CD14-positive monocyte (primary cell): ENCODE data around the gene ZNF740. TPM values are rescaled to one million over a fixed set of nuclear protein-coding genes. Genes with fewer than 3 reads are reported as not detected.

ENCODE experiments used
- DNase-seq, 3 donors: peaks; one replicate each; pipeline ENCODE4 v3.0.0-alpha.2; 2011 to 2022
- H2AFZ ChIP-seq: 2 replicates; pipeline ENCODE4 v1.6.0; 2012; ENCODE audit warnings: mild to moderate bottlenecking, low read depth, low read length, inconsistent platforms; ENCODE audit not compliant: insufficient read depth, poor library complexity, severe bottlenecking
- H3K27ac ChIP-seq, 2 donors: 1 replicate in 1 of 2; 2 replicates in 1 of 2; pipeline ENCODE4 v1.5.1; 2012 to 2013; ENCODE audit warnings: low read length in 2 of 2, control low read depth in 1 of 2, inconsistent platforms in 1 of 2, low read depth in 1 of 2, mild to moderate bottlenecking in 1 of 2
- H3K27me3 ChIP-seq, 2 donors: one replicate each; pipeline versions ENCODE4 v1.6.0 to v1.6.1; 2011 to 2013; ENCODE audit warnings: low read length in 2 of 2; ENCODE audit not compliant: control insufficient read depth in 2 of 2, insufficient read depth in 2 of 2
- H3K36me3 ChIP-seq, 2 donors: replicated peaks in 1 of 2; 1 replicate in 1 of 2; 2 replicates in 1 of 2; pipeline versions ENCODE4 v1.5.1 to v1.6.1; 2012 to 2013; ENCODE audit warnings: low read length in 2 of 2, control low read depth in 1 of 2, inconsistent platforms in 1 of 2, mild to moderate bottlenecking in 1 of 2; ENCODE audit not compliant: insufficient read depth in 2 of 2, control insufficient read depth in 1 of 2
- H3K4me1 ChIP-seq, 2 donors: 1 replicate in 1 of 2; 2 replicates in 1 of 2; pipeline versions ENCODE4 v1.5.1 to v1.6.1; 2012 to 2013; ENCODE audit warnings: low read length in 2 of 2, control low read depth in 1 of 2, inconsistent platforms in 1 of 2, mild to moderate bottlenecking in 1 of 2, moderate library complexity in 1 of 2; ENCODE audit not compliant: insufficient read depth in 2 of 2, control insufficient read depth in 1 of 2
- H3K4me2 ChIP-seq: replicated peaks from 2 replicates; pipeline ENCODE3; 2012; ENCODE audit warnings: low read length, moderate library complexity, mild to moderate bottlenecking; ENCODE audit not compliant: poor library complexity, severe bottlenecking; ENCODE audit errors: extremely low read depth
- H3K4me3 ChIP-seq, 3 experiments: fragments of 200-600 bp in 1 of 3; sonication (generic) in 1 of 3; replicated peaks in 1 of 3; 1 replicate in 2 of 3; 2 replicates in 1 of 3; pipeline ENCODE4 v1.5.1; 2011 to 2013; ENCODE audit warnings: low read length in 3 of 3, mild to moderate bottlenecking in 3 of 3, control low read depth in 2 of 3, low read depth in 2 of 3, inconsistent platforms in 1 of 3, moderate library complexity in 1 of 3
- H3K79me2 ChIP-seq: 2 replicates; pipeline ENCODE4 v1.6.0; 2012; ENCODE audit warnings: mild to moderate bottlenecking, control low read depth, inconsistent platforms, low read length, moderate library complexity; ENCODE audit not compliant: insufficient read depth
- H3K9ac ChIP-seq: 2 replicates; pipeline ENCODE4 v1.6.0; 2017; ENCODE audit warnings: low read length, mild to moderate bottlenecking; ENCODE audit not compliant: insufficient read depth, poor library complexity, severe bottlenecking
- H3K9me3 ChIP-seq, 2 donors: replicated peaks in 1 of 2; 1 replicate in 1 of 2; 2 replicates in 1 of 2; pipeline versions ENCODE4 v1.5.1 to v1.6.1; 2012 to 2013; ENCODE audit warnings: low read length in 2 of 2, control low read depth in 1 of 2; ENCODE audit not compliant: control insufficient read depth in 1 of 2, insufficient read depth in 1 of 2
- H4K20me1 ChIP-seq: 2 replicates; pipeline ENCODE4 v1.6.0; 2012; ENCODE audit warnings: mild to moderate bottlenecking, low read length, control low read depth, moderate library complexity; ENCODE audit not compliant: insufficient read depth
- H3K27ac Mint-ChIP-seq, 7 donors: one replicate each; pipeline ENCODE4 v1.8.0; 2020; ENCODE audit warnings: mild to moderate bottlenecking in 7 of 7, mixed read lengths in 7 of 7, moderate library complexity in 6 of 7, inconsistent platforms in 2 of 7
- H3K27me3 Mint-ChIP-seq, 3 donors: one replicate each; pipeline ENCODE4 v1.8.0; 2021 to 2022; ENCODE audit warnings: low read depth in 3 of 3, mild to moderate bottlenecking in 3 of 3, mixed read lengths in 3 of 3, moderate library complexity in 3 of 3, inconsistent platforms in 1 of 3
- H3K36me3 Mint-ChIP-seq, 2 donors: one replicate each; pipeline ENCODE4 v1.8.0; 2020; ENCODE audit warnings: mixed read lengths in 2 of 2, inconsistent platforms in 1 of 2, mild to moderate bottlenecking in 1 of 2
- H3K4me1 Mint-ChIP-seq: one replicate; pipeline ENCODE4 v1.8.0; 2020; ENCODE audit warnings: mild to moderate bottlenecking, mixed read lengths
- H3K4me3 Mint-ChIP-seq, 2 donors: one replicate each; pipeline ENCODE4 v1.8.0; 2020; ENCODE audit warnings: mild to moderate bottlenecking in 2 of 2, mixed read lengths in 2 of 2, moderate library complexity in 1 of 2
- H3K9me3 Mint-ChIP-seq, 7 donors: one replicate each; pipeline ENCODE4 v1.8.0; 2020 to 2022; ENCODE audit warnings: mixed read lengths in 7 of 7, mild to moderate bottlenecking in 6 of 7, moderate library complexity in 6 of 7, inconsistent platforms in 2 of 7
- CTCF ChIP-seq: fragments of 200-600 bp; IDR thresholded peaks from one replicate; pipeline ENCODE4 v1.8.0; 2022; ENCODE audit warnings: antibody characterized with exemption, mild to moderate bottlenecking
- WGBS: methylation state at CpG from one replicate; pipeline ENCODE4 v1.1.5; 2013; ENCODE audit warnings: missing lambda C conversion rate; ENCODE audit not compliant: insufficient coverage; 5-methylcytosine and 5-hydroxymethylcytosine counted together
- intact Hi-C, 2 donors: fragments of 100-400 bp; cut with micrococcal nuclease; formaldehyde crosslinking; loops; one replicate each; pipeline versions ENCODE4 v1.15.0 to v1.15.1; 2023
- polyA plus RNA-seq, 3 donors: library from polyadenylated mRNA; depleted of rRNA in 1 of 3; unstranded in 2 of 3; stranded (reverse) in 1 of 3; fragments of 300-500 nt in 2 of 3; fragments of >200 nt in 1 of 3; fragmentation: Illumina TruSeq in 2 of 3; gene quantifications; 1 replicate in 2 of 3; 2 replicates in 1 of 3; pipeline ENCODE4 v1.2.3, GENCODE V29; 2012 to 2021

The ZNF740 gene
- polyA plus RNA-seq, 3 donors = 0.74 to 15.4 (median 1.3) TPM

GRCh38 chr12:53236443-53237111, 56.1 kb downstream of the ZNF740 start:
- no peak overlapping the region for H3K4me3 ChIP-seq
- TF ChIP-seq CTCF = no peak
- no peak overlapping the region for H3K4me2 ChIP-seq
- no peak overlapping the region for H3K9ac ChIP-seq
- H3K27me3 ChIP-seq = peaks cover 10 to 47% of the 10 kb centered on the region in 2 donors
- H3K4me1 ChIP-seq = peaks cover 20 to 21% of the 10 kb centered on the region in 2 donors
- H3K79me2 ChIP-seq = no peaks in the 10 kb centered on the region
- H3K9me3 Mint-ChIP-seq = peaks cover 0 to 4% (median 0%) of the 10 kb centered on the region in 7 donors
- no peak for DNase-seq
- peaks cover 24% of the 10 kb centered on the region for H3K4me1 Mint-ChIP-seq
- H3K27ac ChIP-seq = no peak overlapping the region
- H3K36me3 ChIP-seq = no peaks in the 10 kb centered on the region
- H3K36me3 Mint-ChIP-seq = peaks cover 3 to 6% of the 10 kb centered on the region in 2 donors
- intact Hi-C loops = no loop called here
- H3K9me3 ChIP-seq = no peaks in the 10 kb centered on the region
- H3K4me3 Mint-ChIP-seq = no peak overlapping the region
- WGBS = no CpG with 5 or more reads among the region's 1 CpG
- H4K20me1 ChIP-seq = no peaks in the 10 kb centered on the region
- peak overlapping the region in 1 of 7 donors; percentile 30 for H3K27ac Mint-ChIP-seq
- no peak overlapping the region for H2AFZ ChIP-seq
- peaks cover 31 to 51% (median 45%) of the 10 kb centered on the region in 3 donors for H3K27me3 Mint-ChIP-seq

GRCh38 chr12:53239643-53240258, 59.2 kb downstream of the ZNF740 start:
- no peaks in the 10 kb centered on the region for H3K36me3 ChIP-seq
- no peak for TF ChIP-seq CTCF
- H3K9me3 ChIP-seq = no peaks in the 10 kb centered on the region
- H3K4me3 ChIP-seq = no peak overlapping the region
- H2AFZ ChIP-seq = no peak overlapping the region
- H4K20me1 ChIP-seq = no peaks in the 10 kb centered on the region
- H3K27ac ChIP-seq = no peak overlapping the region
- 98% methylated on average over 10 of the region's 10 CpGs for WGBS
- Mint-ChIP-seq H3K27me3 (peaks cover 11 to 34% (median 20%) of the 10 kb centered on the region in 3 donors), H3K9me3 (peaks cover 0 to 3% (median 0%) of the 10 kb centered on the region in 7 donors), H3K4me3 (no peak overlapping the region), H3K4me1 (peaks cover 13% of the 10 kb centered on the region), H3K36me3 (peaks cover 0 to 1% of the 10 kb centered on the region in 2 donors), H3K27ac (peak overlapping the region in 1 of 7 donors; percentile 46)
- no peak overlapping the region for H3K9ac ChIP-seq
- peaks cover 8 to 12% of the 10 kb centered on the region in 2 donors for H3K4me1 ChIP-seq
- H3K27me3 ChIP-seq = peaks cover 0 to 23% of the 10 kb centered on the region in 2 donors
- H3K79me2 ChIP-seq = no peaks in the 10 kb centered on the region
- H3K4me2 ChIP-seq = no peak overlapping the region
- intact Hi-C loops = no loop called here
- DNase-seq = no peak
